Measurements from ENCODE around the gene ANKRD55.

DNA sequence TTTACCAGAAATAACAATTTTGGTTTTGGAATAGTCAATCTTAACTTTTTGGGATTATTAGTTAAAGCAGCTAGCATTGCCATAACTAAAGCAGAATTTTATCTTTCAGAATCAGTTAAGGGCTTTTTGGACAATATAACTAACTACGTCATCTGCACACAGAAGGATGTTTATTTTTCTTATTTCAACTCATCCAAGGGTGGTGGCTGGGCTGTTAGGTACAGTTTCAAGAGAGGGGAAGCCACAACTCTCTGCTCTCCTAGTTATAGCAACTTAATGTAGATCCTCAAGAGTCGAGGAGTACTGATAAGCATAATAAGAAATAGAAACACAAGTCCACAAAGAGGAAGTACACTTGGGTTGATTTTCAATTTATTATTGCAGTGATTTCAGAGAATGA is 65.6 kb downstream of the ANKRD55 start:
- TF ChIP-seq FOXP1 (CRISPR knock-in tag; IDR thresholded peaks at IDR 0.05; ENCODE audit: borderline replicate concordance) (no peak), JUN (CRISPR knock-in tag; IDR thresholded peaks at IDR 0.05) (no peak), CREB1 (CRISPR knock-in tag; IDR thresholded peaks at IDR 0.05) (no peak)
- TF ChIP-seq, protein P1, sequence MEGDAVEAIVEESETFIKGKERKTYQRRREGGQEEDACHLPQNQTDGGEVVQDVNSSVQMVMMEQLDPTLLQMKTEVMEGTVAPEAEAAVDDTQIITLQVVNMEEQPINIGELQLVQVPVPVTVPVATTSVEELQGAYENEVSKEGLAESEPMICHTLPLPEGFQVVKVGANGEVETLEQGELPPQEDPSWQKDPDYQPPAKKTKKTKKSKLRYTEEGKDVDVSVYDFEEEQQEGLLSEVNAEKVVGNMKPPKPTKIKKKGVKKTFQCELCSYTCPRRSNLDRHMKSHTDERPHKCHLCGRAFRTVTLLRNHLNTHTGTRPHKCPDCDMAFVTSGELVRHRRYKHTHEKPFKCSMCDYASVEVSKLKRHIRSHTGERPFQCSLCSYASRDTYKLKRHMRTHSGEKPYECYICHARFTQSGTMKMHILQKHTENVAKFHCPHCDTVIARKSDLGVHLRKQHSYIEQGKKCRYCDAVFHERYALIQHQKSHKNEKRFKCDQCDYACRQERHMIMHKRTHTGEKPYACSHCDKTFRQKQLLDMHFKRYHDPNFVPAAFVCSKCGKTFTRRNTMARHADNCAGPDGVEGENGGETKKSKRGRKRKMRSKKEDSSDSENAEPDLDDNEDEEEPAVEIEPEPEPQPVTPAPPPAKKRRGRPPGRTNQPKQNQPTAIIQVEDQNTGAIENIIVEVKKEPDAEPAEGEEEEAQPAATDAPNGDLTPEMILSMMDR (IDR thresholded peaks at IDR 0.05), result no peak
- TF ChIP-seq, protein P2, sequence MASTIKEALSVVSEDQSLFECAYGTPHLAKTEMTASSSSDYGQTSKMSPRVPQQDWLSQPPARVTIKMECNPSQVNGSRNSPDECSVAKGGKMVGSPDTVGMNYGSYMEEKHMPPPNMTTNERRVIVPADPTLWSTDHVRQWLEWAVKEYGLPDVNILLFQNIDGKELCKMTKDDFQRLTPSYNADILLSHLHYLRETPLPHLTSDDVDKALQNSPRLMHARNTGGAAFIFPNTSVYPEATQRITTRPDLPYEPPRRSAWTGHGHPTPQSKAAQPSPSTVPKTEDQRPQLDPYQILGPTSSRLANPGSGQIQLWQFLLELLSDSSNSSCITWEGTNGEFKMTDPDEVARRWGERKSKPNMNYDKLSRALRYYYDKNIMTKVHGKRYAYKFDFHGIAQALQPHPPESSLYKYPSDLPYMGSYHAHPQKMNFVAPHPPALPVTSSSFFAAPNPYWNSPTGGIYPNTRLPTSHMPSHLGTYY (CRISPR knock-in tag; IDR thresholded peaks at IDR 0.05), result no peak

Measured in WTC11 (cell line).